ENCODE measurements around the gene TSPAN1.

DNA sequence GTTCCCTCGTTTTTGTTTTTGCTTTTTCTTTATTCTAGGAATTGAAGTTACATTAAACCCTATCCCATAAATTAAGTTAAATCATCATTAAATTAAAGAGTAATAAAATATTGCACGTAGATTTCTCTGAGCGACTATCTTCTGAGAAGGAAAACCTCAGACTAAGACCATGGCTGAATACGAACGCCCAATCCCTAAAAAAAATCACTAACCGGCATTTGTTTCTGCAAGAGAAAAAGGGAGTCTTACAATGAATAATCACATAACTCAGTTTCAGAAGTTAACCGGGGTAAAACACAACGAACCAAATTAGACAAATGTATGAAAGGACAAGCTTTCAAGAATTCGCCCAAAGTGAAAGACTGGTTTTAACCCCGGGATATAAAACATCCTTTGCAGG lies 43.8 kb upstream of the TSPAN1 start:
- TF ChIP-seq RXRA (CRISPR knock-in tag; IDR thresholded peaks at IDR 0.05) (no peak), HCFC1 (IDR thresholded peaks at IDR 0.05; ENCODE audit: low read depth, low read length) (no peak), TCF7 (IDR thresholded peaks at IDR 0.05; ENCODE audit: low read depth) (no peak), GABPB1 (CRISPR knock-in tag; IDR thresholded peaks at IDR 0.05) (no peak), ZNF343 (CRISPR knock-in tag; IDR thresholded peaks at IDR 0.05) (no peak), ELF1 (CRISPR knock-in tag; IDR thresholded peaks at IDR 0.05) (no peak)

All from HepG2 (cell line).